ENCODE measurements around the gene EPHA3.

- TF ChIP-seq ZNF623 (tag by site-specific recombination; IDR thresholded peaks at IDR 0.05) (no peak), BCL11A (tag by site-specific recombination; IDR thresholded peaks at IDR 0.05; ENCODE audit: low read depth) (no peak), ZNF449 (tag by site-specific recombination; IDR thresholded peaks at IDR 0.05) (no peak), GLI4 (tag by site-specific recombination; IDR thresholded peaks at IDR 0.05) (no peak), CTCF (tag by site-specific recombination; IDR thresholded peaks at IDR 0.05) (no peak), PATZ1 (tag by site-specific recombination; IDR thresholded peaks at IDR 0.05) (no peak), ZSCAN18 (tag by site-specific recombination; IDR thresholded peaks at IDR 0.05) (no peak), YY2 (tag by site-specific recombination; IDR thresholded peaks at IDR 0.05) (no peak), ZNF501 (tag by site-specific recombination; IDR thresholded peaks at IDR 0.05) (no peak), ZBTB7A (tag by site-specific recombination; IDR thresholded peaks at IDR 0.05; ENCODE audit: low read depth) (no peak), ZNF133 (tag by site-specific recombination; IDR thresholded peaks at IDR 0.05) (no peak), SCRT1 (tag by site-specific recombination; IDR thresholded peaks at IDR 0.05; ENCODE audit: borderline replicate concordance) (no peak), ZNF341 (tag by site-specific recombination; IDR thresholded peaks at IDR 0.05; ENCODE audit: low read depth) (no peak), ZNF202 (tag by site-specific recombination; IDR thresholded peaks at IDR 0.05; ENCODE audit: borderline replicate concordance) (no peak)
These were observed 256.9 kb downstream of the EPHA3 start for GRCh38 chr3:89364314-89364713.
